Mesenchymal stem cell (in vitro differentiated cells and primary cell): ENCODE measurements around the gene STARD3NL.
A peak's percentile ranks its signal among the peaks of the same experiment; 100 is the strongest.

Experiments
- DNase-seq: peaks from one replicate; pipeline ENCODE4 v3.0.0-alpha.2; 2013
- H2AFZ ChIP-seq: one replicate; pipeline ENCODE4 v1.6.1; 2013; ENCODE audit warnings: low read depth, mild to moderate bottlenecking, control low read depth, inconsistent platforms, low read length, moderate library complexity
- H2AK5ac ChIP-seq: 2 replicates; pipeline ENCODE4 v1.6.1; 2013; ENCODE audit warnings: low read length, moderate library complexity, mild to moderate bottlenecking, inconsistent platforms; ENCODE audit not compliant: severe bottlenecking
- H2BK120ac ChIP-seq: one replicate; pipeline ENCODE4 v1.6.1; 2013; ENCODE audit warnings: low read depth, mild to moderate bottlenecking, inconsistent platforms, low read length, moderate library complexity
- H2BK12ac ChIP-seq, 2 experiments: one replicate each; pipeline ENCODE4 v1.6.1; 2013; ENCODE audit warnings: inconsistent platforms in 2 of 2, low read length in 2 of 2, mild to moderate bottlenecking in 2 of 2, moderate library complexity in 2 of 2, control low read depth in 1 of 2
- H2BK15ac ChIP-seq: one replicate; pipeline ENCODE4 v1.6.1; 2013; ENCODE audit warnings: mild to moderate bottlenecking, low read depth, inconsistent platforms; ENCODE audit not compliant: poor library complexity, severe bottlenecking
- H2BK5ac ChIP-seq: 2 replicates; pipeline ENCODE4 v1.6.1; 2013; ENCODE audit warnings: low read depth, mild to moderate bottlenecking, low read length, control low read depth, inconsistent platforms; ENCODE audit not compliant: poor library complexity, severe bottlenecking
- H3K14ac ChIP-seq, 2 experiments: one replicate each; pipeline ENCODE4 v1.6.1; 2013; ENCODE audit warnings: inconsistent platforms in 2 of 2, low read length in 2 of 2, control low read depth in 1 of 2, mild to moderate bottlenecking in 1 of 2, moderate library complexity in 1 of 2
- H3K18ac ChIP-seq, 2 experiments: one replicate each; pipeline ENCODE4 v1.6.1; 2013; ENCODE audit warnings: inconsistent platforms in 2 of 2, low read length in 2 of 2, control low read depth in 1 of 2, low read depth in 1 of 2, mild to moderate bottlenecking in 1 of 2
- H3K23ac ChIP-seq, 2 experiments: one replicate each; pipeline ENCODE4 v1.6.1; 2013; ENCODE audit warnings: inconsistent platforms in 2 of 2, low read length in 2 of 2, mild to moderate bottlenecking in 2 of 2, moderate library complexity in 2 of 2, control low read depth in 1 of 2
- H3K27ac ChIP-seq: 2 replicates; pipeline ENCODE4 v1.5.1; 2013; ENCODE audit warnings: mild to moderate bottlenecking, moderate library complexity, low read length, control low read depth, inconsistent platforms; ENCODE audit not compliant: poor library complexity, severe bottlenecking
- H3K27me3 ChIP-seq, 2 experiments: 2 replicates each; pipeline versions ENCODE4 v1.6.1 to v1.7.0; 2013; ENCODE audit warnings: low read length in 2 of 2, mild to moderate bottlenecking in 2 of 2, moderate library complexity in 2 of 2, control low read depth in 1 of 2, inconsistent platforms in 1 of 2; ENCODE audit not compliant: control insufficient read depth in 1 of 2, insufficient read depth in 1 of 2
- H3K36me3 ChIP-seq, 2 experiments: 2 replicates each; pipeline versions ENCODE4 v1.6.1 to v1.7.0; 2013; ENCODE audit warnings: low read length in 2 of 2, control low read depth in 1 of 2, inconsistent platforms in 1 of 2, low read depth in 1 of 2, mild to moderate bottlenecking in 1 of 2; ENCODE audit not compliant: insufficient read depth in 2 of 2, control insufficient read depth in 1 of 2
- H3K4ac ChIP-seq, 2 experiments: one replicate each; pipeline ENCODE4 v1.6.1; 2013; ENCODE audit warnings: inconsistent platforms in 2 of 2, low read length in 2 of 2, mild to moderate bottlenecking in 2 of 2, moderate library complexity in 2 of 2, control low read depth in 1 of 2, low read depth in 1 of 2
- H3K4me1 ChIP-seq: 2 replicates; pipeline ENCODE4 v1.6.1; 2013; ENCODE audit warnings: low read depth, low read length, control low read depth; ENCODE audit not compliant: control insufficient read depth, insufficient read depth
- H3K4me2 ChIP-seq: 2 replicates; pipeline ENCODE4 v1.6.1; 2013; ENCODE audit warnings: low read length, mild to moderate bottlenecking, inconsistent platforms; ENCODE audit not compliant: poor library complexity, severe bottlenecking
- H3K4me3 ChIP-seq, 2 experiments: 2 replicates each; pipeline versions ENCODE4 v1.5.1 to v1.7.0; 2013; ENCODE audit warnings: low read length in 2 of 2, mild to moderate bottlenecking in 2 of 2, control low read depth in 1 of 2, low read depth in 1 of 2; ENCODE audit not compliant: insufficient read depth in 1 of 2
- H3K79me1 ChIP-seq: replicated peaks from 2 replicates; pipeline ENCODE4 v1.6.1; 2013; ENCODE audit warnings: mild to moderate bottlenecking, control low read depth, low read length, inconsistent platforms; ENCODE audit not compliant: poor library complexity, severe bottlenecking
- H3K9ac ChIP-seq: 2 replicates; pipeline ENCODE4 v1.7.0; 2013; ENCODE audit warnings: mild to moderate bottlenecking, low read length, moderate library complexity
- H3K9me3 ChIP-seq: 2 replicates; pipeline ENCODE4 v1.7.0; 2013; ENCODE audit warnings: mild to moderate bottlenecking, low read length; ENCODE audit not compliant: control insufficient read depth
- H4K8ac ChIP-seq: one replicate; pipeline ENCODE4 v1.6.1; 2013; ENCODE audit warnings: inconsistent platforms, mild to moderate bottlenecking, low read length, moderate library complexity
- H4K91ac ChIP-seq: one replicate; pipeline ENCODE4 v1.6.1; 2013; ENCODE audit warnings: mild to moderate bottlenecking, low read length, inconsistent platforms
- WGBS: methylation state at CpG from one replicate; pipeline ENCODE4 v1.1.7; 2013; ENCODE audit warnings: mixed read lengths; 5-methylcytosine and 5-hydroxymethylcytosine counted together

Gene STARD3NL

GRCh38 chr7:38220452-38220851 is 42.4 kb downstream of the STARD3NL start:
- H2AFZ ChIP-seq = no peak overlapping the region
- H2BK5ac ChIP-seq = no peak overlapping the region
- no peak overlapping the region for H3K4me2 ChIP-seq
- H3K23ac ChIP-seq = no peak overlapping the region
- no peak overlapping the region for H2BK12ac ChIP-seq
- no peak overlapping the region for H3K14ac ChIP-seq
- WGBS = 100% methylated on average over 2 of the region's 3 CpGs
- no peaks in the 10 kb centered on the region for H3K27me3 ChIP-seq
- H3K4me1 ChIP-seq = peaks cover 3% of the 10 kb centered on the region
- no peak overlapping the region for H4K8ac ChIP-seq
- H4K91ac ChIP-seq = no peak overlapping the region
- no peak overlapping the region for H3K9ac ChIP-seq
- H2BK15ac ChIP-seq = no peak overlapping the region
- H3K9me3 ChIP-seq = no peaks in the 10 kb centered on the region
- H3K18ac ChIP-seq = no peak overlapping the region
- H3K79me1 ChIP-seq = peaks cover 25% of the 10 kb centered on the region
- H3K27ac ChIP-seq = no peak overlapping the region
- no peak for DNase-seq
- no peak overlapping the region for H3K4ac ChIP-seq
- H2AK5ac ChIP-seq = no peak overlapping the region
- no peak overlapping the region for H2BK120ac ChIP-seq
- H3K4me3 ChIP-seq = no peak overlapping the region
- peaks cover 21 to 80% of the 10 kb centered on the region in 2 experiments for H3K36me3 ChIP-seq

DNA sequence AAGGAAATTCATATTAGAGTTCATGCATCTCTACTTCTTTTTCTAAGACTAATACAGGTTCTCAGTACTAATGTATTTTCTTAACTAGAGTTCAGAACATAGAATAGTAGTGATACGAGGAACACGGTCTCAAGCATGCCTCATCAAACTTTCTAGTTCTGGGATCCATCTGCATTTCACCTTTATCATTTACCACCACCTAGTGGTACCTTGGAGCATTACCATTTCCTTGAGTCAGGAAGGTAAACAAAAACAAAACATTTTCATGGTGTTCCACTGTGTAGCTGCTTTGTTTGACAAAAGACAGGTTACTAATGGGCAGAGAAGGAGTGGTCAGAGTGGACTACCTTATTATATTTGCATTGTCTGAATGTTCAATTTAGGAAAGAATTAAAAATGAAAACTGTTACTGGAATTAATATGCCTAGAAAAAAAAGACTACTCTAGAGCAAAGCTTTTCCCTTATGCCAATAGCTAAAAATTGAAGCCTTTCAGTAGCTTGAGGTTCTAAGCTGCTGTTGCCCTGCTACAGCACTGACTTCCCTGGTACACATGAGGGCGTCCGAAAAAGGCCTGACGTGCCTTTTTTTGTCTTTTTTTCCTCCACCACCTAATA is 44.5 kb downstream of the STARD3NL start:
- no peaks in the 10 kb centered on the region for H3K9me3 ChIP-seq
- no peak overlapping the region for H2BK5ac ChIP-seq
- H3K4me1 ChIP-seq = peaks cover 2% of the 10 kb centered on the region
- H3K4ac ChIP-seq = no peak overlapping the region
- WGBS = 86% methylated on average over 4 of the region's 5 CpGs
- no peak overlapping the region for H2AK5ac ChIP-seq
- peaks cover 21 to 75% of the 10 kb centered on the region in 2 experiments for H3K36me3 ChIP-seq
- no peak overlapping the region for H3K14ac ChIP-seq
- no peak overlapping the region for H2BK12ac ChIP-seq
- H3K4me3 ChIP-seq = no peak overlapping the region
- H4K91ac ChIP-seq = no peak overlapping the region
- H3K27ac ChIP-seq = no peak overlapping the region
- H3K9ac ChIP-seq = no peak overlapping the region
- DNase-seq = peak; percentile 63
- no peaks in the 10 kb centered on the region for H3K27me3 ChIP-seq
- H4K8ac ChIP-seq = no peak overlapping the region
- no peak overlapping the region for H3K18ac ChIP-seq
- H2BK120ac ChIP-seq = no peak overlapping the region
- peaks cover 24% of the 10 kb centered on the region for H3K79me1 ChIP-seq
- H3K23ac ChIP-seq = no peak overlapping the region
- no peak overlapping the region for H3K4me2 ChIP-seq
- H2BK15ac ChIP-seq = no peak overlapping the region
- no peak overlapping the region for H2AFZ ChIP-seq

DNA sequence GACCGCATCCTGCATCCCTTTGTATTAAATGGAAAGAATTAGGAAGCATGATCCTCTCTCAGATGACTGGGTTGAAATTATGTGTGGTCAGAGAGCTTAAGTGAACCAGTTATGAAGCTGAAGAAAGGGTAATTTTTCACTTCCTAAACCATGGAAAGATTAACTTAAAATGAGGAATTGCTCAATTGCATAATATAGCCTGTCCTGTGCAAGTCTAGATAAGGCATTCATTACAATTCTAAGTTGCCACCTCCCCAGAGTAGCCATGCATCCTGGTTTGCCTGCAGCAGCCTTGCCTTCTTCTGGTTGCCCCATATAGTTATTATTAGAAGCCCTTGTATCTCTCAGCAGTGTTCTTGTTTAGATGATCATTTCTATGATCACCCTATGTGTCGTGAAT is 45.3 kb downstream of the STARD3NL start:
- H3K27ac ChIP-seq = no peak overlapping the region
- H3K36me3 ChIP-seq = peaks cover 21 to 71% of the 10 kb centered on the region in 2 experiments
- H2BK120ac ChIP-seq = no peak overlapping the region
- no peak overlapping the region for H3K4ac ChIP-seq
- no peak overlapping the region for H2AFZ ChIP-seq
- H3K79me1 ChIP-seq = peaks cover 22% of the 10 kb centered on the region
- H2BK12ac ChIP-seq = no peak overlapping the region
- no peak overlapping the region for H3K14ac ChIP-seq
- no peaks in the 10 kb centered on the region for H3K9me3 ChIP-seq
- no peak overlapping the region for H2AK5ac ChIP-seq
- H3K9ac ChIP-seq = no peak overlapping the region
- no peak overlapping the region for H4K8ac ChIP-seq
- no peak for DNase-seq
- H3K4me3 ChIP-seq = no peak overlapping the region
- peaks cover 2% of the 10 kb centered on the region for H3K4me1 ChIP-seq
- no peak overlapping the region for H3K18ac ChIP-seq
- no peak overlapping the region for H3K23ac ChIP-seq
- no peak overlapping the region for H2BK15ac ChIP-seq
- H3K4me2 ChIP-seq = no peak overlapping the region
- no peak overlapping the region for H4K91ac ChIP-seq
- H2BK5ac ChIP-seq = no peak overlapping the region
- no peaks in the 10 kb centered on the region for H3K27me3 ChIP-seq
- WGBS = 97% methylated on average over 1 of the region's 2 CpGs

- Histone ChIP-seq H3K4me2 (no peak overlapping the region), H3K4ac (no peak overlapping the region), H3K23ac (no peak overlapping the region), H3K4me3 (no peak overlapping the region), H3K9ac (peak overlapping the region; percentile 63), H2BK12ac (no peak overlapping the region), H2BK5ac (no peak overlapping the region), H2BK120ac (no peak overlapping the region), H3K4me1 (peaks cover 5% of the 10 kb centered on the region), H3K27ac (no peak overlapping the region), H3K14ac (no peak overlapping the region), H2BK15ac (no peak overlapping the region), H3K27me3 (no peaks in the 10 kb centered on the region), H3K18ac (no peak overlapping the region), H3K79me1 (peaks cover 22% of the 10 kb centered on the region), H4K91ac (no peak overlapping the region), H3K36me3 (peaks cover 20 to 71% of the 10 kb centered on the region in 2 experiments), H2AFZ (no peak overlapping the region), H2AK5ac (no peak overlapping the region), H4K8ac (no peak overlapping the region), H3K9me3 (no peaks in the 10 kb centered on the region)
- DNase-seq = peak; percentile 18
- WGBS = 89% methylated on average over 3 of the region's 5 CpGs
Observed at GRCh38 chr7:38224392-38224791, 46.3 kb downstream of the STARD3NL start.
